Suprapubic skin (tissue), 4 donors: ENCODE results near the gene ZNF839.

ENCODE experiments used
- EP300 ChIP-seq: sonication (generic); formaldehyde crosslinking; IDR thresholded peaks from one replicate; pipeline ENCODE4 v1.6.1; 2017; ENCODE audit warnings: antibody characterized with exemption
- POLR2A ChIP-seq, 2 donors: fragments of 450-650 bp; IDR thresholded peaks; one replicate each; pipeline ENCODE4 v1.6.1; 2017; ENCODE audit warnings: antibody characterized with exemption in 2 of 2, mild to moderate bottlenecking in 2 of 2, moderate library complexity in 2 of 2
- POLR2AphosphoS5 ChIP-seq, 3 donors: sonication (generic); formaldehyde crosslinking; IDR thresholded peaks; one replicate each; pipeline ENCODE4 v1.6.1; 2017; ENCODE audit warnings: antibody characterized with exemption in 3 of 3
- TF ChIP-seq, protein P1 (sequence below), 2 donors: fragments of 200-600 bp in 1 of 2; fragments of 450-650 bp in 1 of 2; sonication (generic) in 1 of 2; IDR thresholded peaks; one replicate each; pipeline ENCODE4 v1.5.1; 2016 to 2019; ENCODE audit warnings: antibody characterized with exemption in 2 of 2, mild to moderate bottlenecking in 1 of 2, moderate library complexity in 1 of 2

GRCh38 chr14:102342238-102342637 is 22.7 kb downstream of the ZNF839 start:
- TF ChIP-seq, protein P1, sequence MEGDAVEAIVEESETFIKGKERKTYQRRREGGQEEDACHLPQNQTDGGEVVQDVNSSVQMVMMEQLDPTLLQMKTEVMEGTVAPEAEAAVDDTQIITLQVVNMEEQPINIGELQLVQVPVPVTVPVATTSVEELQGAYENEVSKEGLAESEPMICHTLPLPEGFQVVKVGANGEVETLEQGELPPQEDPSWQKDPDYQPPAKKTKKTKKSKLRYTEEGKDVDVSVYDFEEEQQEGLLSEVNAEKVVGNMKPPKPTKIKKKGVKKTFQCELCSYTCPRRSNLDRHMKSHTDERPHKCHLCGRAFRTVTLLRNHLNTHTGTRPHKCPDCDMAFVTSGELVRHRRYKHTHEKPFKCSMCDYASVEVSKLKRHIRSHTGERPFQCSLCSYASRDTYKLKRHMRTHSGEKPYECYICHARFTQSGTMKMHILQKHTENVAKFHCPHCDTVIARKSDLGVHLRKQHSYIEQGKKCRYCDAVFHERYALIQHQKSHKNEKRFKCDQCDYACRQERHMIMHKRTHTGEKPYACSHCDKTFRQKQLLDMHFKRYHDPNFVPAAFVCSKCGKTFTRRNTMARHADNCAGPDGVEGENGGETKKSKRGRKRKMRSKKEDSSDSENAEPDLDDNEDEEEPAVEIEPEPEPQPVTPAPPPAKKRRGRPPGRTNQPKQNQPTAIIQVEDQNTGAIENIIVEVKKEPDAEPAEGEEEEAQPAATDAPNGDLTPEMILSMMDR (IDR thresholded peaks at IDR 0.05) = no peak
- TF ChIP-seq POLR2AphosphoS5 (IDR thresholded peaks at IDR 0.05) = no peak
- no peak for TF ChIP-seq EP300
- no peak for TF ChIP-seq POLR2A (IDR thresholded peaks at IDR 0.05)
